IMR-90 (cell line): ENCODE measurements around the gene CHD6.

ENCODE experiments used
- BHLHE40 ChIP-seq: fragments of 150-350 bp; IDR thresholded peaks from 2 replicates; pipeline ENCODE4 v1.6.1; 2016; ENCODE audit warnings: mild to moderate bottlenecking, low read depth, low read length
- CEBPB ChIP-seq: IDR thresholded peaks from 2 replicates; pipeline ENCODE4 v1.6.1; 2012; ENCODE audit warnings: low read depth, low read length, improper control_type of control experiment
- CHD1 ChIP-seq: IDR thresholded peaks from 2 replicates; pipeline ENCODE4 v1.6.1; 2012; ENCODE audit warnings: low read depth, low read length, improper control_type of control experiment
- CTCF ChIP-seq: conservative IDR thresholded peaks from 2 replicates; pipeline ENCODE4 v1.5.1; 2012; ENCODE audit warnings: mild to moderate bottlenecking, low read depth, low read length, improper control_type of control experiment
- MAZ ChIP-seq: IDR thresholded peaks from 2 replicates; pipeline ENCODE4 v1.6.1; 2012; ENCODE audit warnings: low read depth, mild to moderate bottlenecking, low read length, improper control_type of control experiment, moderate library complexity, borderline replicate concordance
- MXI1 ChIP-seq: IDR thresholded peaks from 2 replicates; pipeline ENCODE4 v1.6.1; 2012; ENCODE audit warnings: low read depth, mild to moderate bottlenecking, low read length, moderate library complexity, borderline replicate concordance
- NFE2L2 ChIP-seq: fragments of 150-350 bp; IDR thresholded peaks from 2 replicates; pipeline ENCODE4 v1.6.1; 2016; ENCODE audit warnings: low read depth, mild to moderate bottlenecking, low read length
- POLR2A ChIP-seq: IDR thresholded peaks from 2 replicates; pipeline ENCODE4 v1.6.1; 2012; ENCODE audit warnings: mild to moderate bottlenecking, low read depth, low read length
- RAD21 ChIP-seq: IDR thresholded peaks from 2 replicates; pipeline ENCODE4 v1.6.1; 2012; ENCODE audit warnings: low read length, improper control_type of control experiment
- RCOR1 ChIP-seq: IDR thresholded peaks from 2 replicates; pipeline ENCODE4 v1.6.1; 2012; ENCODE audit warnings: mild to moderate bottlenecking, low read length, improper control_type of control experiment; ENCODE audit not compliant: insufficient replicate concordance
- RFX5 ChIP-seq: IDR thresholded peaks from 2 replicates; pipeline ENCODE4 v1.8.0; 2012; ENCODE audit warnings: low read depth, mild to moderate bottlenecking, low read length, moderate library complexity
- SMC3 ChIP-seq: fragments of 150-350 bp; IDR thresholded peaks from 2 replicates; pipeline ENCODE4 v1.6.1; 2016; ENCODE audit warnings: low read depth, mild to moderate bottlenecking, antibody characterized with exemption, low read length, moderate library complexity
- TF ChIP-seq, protein P1 (sequence below): fragments of 150-350 bp; IDR thresholded peaks from 2 replicates; pipeline ENCODE4 v1.6.1; 2017; ENCODE audit warnings: mild to moderate bottlenecking, antibody characterized with exemption, low read length, low read depth
- TF ChIP-seq, protein P2 (sequence below): fragments of 150-350 bp; IDR thresholded peaks from 2 replicates; pipeline ENCODE4 v1.6.1; 2016; ENCODE audit warnings: low read depth, mild to moderate bottlenecking, low read length, moderate library complexity, borderline replicate concordance

DNA sequence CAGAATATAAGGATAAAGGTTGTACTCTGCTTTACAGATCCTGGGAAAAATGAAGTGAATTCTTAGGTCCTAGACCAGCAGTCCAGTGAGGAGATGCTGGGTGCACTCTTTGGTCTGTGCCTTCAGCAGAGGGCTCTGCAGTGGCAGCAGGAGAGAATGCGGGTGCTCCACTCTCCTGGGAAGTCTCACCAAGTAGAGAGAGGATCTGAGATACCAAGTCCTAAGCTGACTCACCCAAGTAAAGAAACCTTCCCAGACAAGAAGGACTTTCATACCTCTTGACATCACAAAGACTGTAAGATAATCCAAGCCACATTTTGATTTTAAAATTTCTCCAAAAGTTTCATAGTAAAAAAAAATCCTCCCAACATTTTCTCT is 134.6 kb downstream of the CHD6 start:
- TF ChIP-seq MXI1 (no peak), CTCF (no peak), CHD1 (no peak), RAD21 (no peak), SMC3 (no peak), BHLHE40 (no peak), POLR2A (no peak), CEBPB (no peak), RCOR1 (no peak), MAZ (no peak), NFE2L2 (no peak), RFX5 (no peak)
- TF ChIP-seq, protein P1, sequence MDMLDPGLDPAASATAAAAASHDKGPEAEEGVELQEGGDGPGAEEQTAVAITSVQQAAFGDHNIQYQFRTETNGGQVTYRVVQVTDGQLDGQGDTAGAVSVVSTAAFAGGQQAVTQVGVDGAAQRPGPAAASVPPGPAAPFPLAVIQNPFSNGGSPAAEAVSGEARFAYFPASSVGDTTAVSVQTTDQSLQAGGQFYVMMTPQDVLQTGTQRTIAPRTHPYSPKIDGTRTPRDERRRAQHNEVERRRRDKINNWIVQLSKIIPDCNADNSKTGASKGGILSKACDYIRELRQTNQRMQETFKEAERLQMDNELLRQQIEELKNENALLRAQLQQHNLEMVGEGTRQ: no peak
- TF ChIP-seq, protein P2, sequence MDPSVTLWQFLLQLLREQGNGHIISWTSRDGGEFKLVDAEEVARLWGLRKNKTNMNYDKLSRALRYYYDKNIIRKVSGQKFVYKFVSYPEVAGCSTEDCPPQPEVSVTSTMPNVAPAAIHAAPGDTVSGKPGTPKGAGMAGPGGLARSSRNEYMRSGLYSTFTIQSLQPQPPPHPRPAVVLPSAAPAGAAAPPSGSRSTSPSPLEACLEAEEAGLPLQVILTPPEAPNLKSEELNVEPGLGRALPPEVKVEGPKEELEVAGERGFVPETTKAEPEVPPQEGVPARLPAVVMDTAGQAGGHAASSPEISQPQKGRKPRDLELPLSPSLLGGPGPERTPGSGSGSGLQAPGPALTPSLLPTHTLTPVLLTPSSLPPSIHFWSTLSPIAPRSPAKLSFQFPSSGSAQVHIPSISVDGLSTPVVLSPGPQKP: no peak
